ENCODE data around the gene KLHL6. TPM values are rescaled to one million over a fixed set of nuclear protein-coding genes. Genes with fewer than 3 reads are reported as not detected.
"Not testable (repeated sequence)": the region's sequence is repeated elsewhere in the genome, so short reads cannot be mapped to it uniquely, and the experiment has no call there.

Gene KLHL6
- total RNA-seq, 1 experiment from 2014 or later = not detected

DNA sequence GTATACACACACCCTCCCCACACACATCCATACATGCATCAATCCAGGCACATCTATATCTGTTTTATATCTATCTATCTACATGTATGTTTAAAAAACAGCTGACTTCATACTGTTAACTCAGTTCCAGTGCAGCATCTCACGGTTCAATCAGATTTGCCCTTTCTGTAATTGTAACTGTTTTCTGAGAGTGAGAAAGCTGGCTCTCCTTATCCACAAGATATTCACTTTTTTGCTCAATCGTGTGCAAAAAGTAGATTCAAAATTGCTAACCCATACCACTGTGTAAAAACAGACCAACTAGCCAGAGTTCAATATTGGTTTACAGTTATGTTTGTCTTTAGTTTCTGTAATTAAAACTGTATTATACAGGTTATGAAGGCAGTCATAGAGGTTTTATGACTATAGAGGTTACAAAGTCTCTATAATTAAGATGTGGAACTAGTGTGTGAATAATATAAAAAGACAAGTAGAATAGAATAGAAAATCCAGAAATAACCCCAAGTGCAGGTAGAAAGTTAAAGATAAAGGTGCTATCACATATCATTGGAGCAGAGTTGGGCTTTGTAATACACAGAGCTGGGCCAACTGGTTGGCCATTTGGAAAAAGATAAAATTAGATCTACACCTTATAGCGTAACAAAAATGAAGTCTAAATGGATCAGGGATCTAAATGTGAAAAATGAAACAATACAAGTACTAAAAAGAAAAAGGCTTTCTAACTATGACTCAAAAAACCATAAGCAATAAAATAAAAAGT is 107.0 kb downstream of the KLHL6 start:
- no peak for DNase-seq (ENCODE audit: low spot score)

DNA sequence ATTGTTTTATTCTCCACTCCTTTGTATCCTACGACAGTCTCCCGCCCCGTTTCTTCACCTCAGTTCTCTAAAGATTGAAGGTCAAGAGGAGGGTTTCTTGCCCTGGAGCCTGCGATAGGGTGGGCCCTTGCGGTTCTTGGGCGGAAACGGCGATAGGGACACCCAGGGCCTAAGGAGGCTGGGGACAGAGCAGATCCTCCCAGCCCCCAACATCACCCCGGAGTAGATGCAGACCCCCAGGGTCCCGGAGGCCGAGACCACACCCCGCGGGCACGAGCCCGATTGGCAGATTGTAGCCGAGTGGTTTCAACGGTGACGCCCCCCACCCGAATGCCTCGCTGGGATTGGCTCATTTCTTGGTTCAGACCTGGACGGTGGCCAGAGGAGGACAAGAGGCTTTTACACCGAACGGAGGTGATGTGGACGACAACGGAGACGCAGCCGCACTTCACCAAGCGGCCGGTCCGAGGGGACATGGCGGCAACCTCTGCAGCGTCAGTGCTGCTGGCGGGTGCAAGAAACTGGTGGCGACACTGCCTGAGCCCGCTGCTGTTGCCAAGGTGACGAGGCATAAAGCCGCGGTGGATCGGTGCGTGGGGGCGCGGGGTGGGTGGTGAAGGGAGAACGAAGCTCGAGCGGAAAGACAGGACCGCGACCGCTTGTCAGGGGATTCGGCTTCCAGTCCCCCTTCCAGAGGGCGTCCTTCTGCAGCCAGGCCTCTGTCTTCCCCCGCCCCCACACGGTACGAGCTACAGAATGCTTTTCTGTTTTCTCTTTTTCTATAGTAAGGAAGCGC is 108.1 kb downstream of the KLHL6 start:
- peak; percentile 95 for DNase-seq (ENCODE audit: low spot score)

GRCh38 chr3:183446838-183447205 is 108.7 kb downstream of the KLHL6 start:
- no peak for DNase-seq (ENCODE audit: low spot score)

GRCh38 chr3:183444748-183445147 is 110.8 kb downstream of the KLHL6 start:
- DNase-seq (ENCODE audit: low spot score) = no peak

- no peak for DNase-seq (ENCODE audit: low spot score)
These were observed 111.8 kb downstream of the KLHL6 start for GRCh38 chr3:183443395-183444385.

DNA sequence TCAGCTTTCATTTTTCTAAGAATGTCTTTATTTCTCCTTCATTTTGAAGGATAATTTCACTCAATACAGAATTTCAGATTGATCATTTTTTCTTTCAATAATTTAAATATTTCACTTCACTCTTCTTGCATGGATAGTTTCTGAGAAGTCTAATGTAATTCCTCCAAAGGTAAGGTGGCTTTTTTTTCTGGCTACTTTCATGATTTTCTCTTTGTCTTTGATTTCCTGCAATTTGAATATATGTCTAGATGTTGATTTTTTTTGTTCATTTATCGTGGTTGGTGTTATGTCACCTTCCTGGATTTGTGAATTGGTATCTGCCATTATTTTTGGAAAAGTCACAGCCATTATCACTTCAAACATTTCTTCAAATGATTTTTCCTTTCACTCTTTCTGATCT is 112.5 kb downstream of the KLHL6 start:
- DNase-seq (ENCODE audit: low spot score) = no peak

- not testable (repeated sequence) for DNase-seq (ENCODE audit: low spot score)
These were observed 115.0 kb downstream of the KLHL6 start for GRCh38 chr3:183440521-183440920.

DNA sequence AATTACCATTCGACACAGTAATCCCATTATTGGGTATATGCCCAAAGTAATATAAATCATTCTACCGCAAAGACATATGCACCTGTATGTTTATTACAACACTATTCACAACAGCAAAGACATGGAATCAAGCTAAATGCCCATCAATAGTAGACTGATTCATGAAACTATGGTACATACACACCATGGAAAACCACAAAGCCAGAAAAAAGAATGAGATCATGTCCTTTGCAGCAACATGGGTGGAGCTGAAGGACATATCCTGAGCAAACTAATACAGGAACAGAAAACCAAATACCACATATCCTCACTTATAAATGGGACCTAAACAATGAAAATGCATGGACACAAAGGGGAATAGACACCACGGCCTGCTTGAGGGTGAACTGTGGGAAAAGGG is 116.0 kb downstream of the KLHL6 start:
- DNase-seq (ENCODE audit: low spot score) = peak; percentile 25

GRCh38 chr3:183438735-183439134 is 116.8 kb downstream of the KLHL6 start:
- DNase-seq (ENCODE audit: low spot score) = no peak

DNA sequence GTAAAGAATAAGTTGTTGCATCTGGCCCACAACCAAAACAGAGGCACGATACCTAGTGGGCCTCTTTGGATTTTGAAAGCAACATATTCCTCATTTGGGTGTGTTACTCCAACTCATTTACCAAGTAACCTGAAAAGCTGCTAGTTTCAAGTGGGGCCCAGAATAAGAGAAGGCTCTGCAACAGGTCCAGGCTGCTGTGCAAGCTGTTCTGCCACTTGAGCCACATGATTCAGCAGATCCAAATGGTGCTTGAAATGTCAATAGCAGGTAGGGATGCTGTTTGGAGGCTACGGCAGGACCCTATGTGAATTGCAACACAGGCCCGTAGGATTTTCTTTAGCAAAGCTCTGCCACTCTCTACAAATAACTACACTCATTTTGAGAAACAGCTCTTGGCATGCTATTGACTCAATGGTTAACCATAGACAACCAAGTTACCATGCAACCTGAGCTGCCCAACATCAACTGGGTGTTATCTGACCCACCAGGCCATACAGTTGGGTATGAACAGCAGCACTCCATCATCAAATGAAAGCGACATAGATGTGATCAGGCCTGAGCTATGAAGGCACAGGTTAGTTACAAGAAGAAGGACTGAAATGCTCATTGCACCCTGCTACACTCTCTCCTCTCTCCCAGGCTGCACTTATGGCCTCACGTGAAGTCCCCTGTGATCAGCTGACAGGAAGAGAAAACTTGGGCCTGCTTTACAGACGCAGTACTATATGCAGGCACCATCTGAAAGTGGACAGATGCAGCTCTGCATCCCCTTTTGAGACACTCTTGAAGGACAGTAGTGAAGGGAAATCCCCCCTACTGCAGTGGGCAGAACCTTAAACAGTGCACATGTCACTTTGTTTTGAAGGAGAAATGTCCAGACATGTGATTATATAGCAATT is 117.6 kb downstream of the KLHL6 start:
- no peak for DNase-seq (ENCODE audit: low spot score)

Other genes with a start within 250 kb of the KLHL6 start
- gene MCF2L2, start 127.1 kb downstream of the KLHL6 start, total RNA-seq (2014; rRNA removed; shearing (Covaris generic)) = 0.62 and 0.64 TPM in 2 replicates
- 38.9 and 40.7 TPM in 2 replicates for gene KLHL24, start 79.9 kb upstream of the KLHL6 start, total RNA-seq (2014; rRNA removed; shearing (Covaris generic))
- gene YEATS2, start 142.1 kb upstream of the KLHL6 start, total RNA-seq (2014; rRNA removed; shearing (Covaris generic)) = 19.2 and 22.7 TPM in 2 replicates